ENCODE data around the gene FLRT2.

Gene FLRT2

DNA sequence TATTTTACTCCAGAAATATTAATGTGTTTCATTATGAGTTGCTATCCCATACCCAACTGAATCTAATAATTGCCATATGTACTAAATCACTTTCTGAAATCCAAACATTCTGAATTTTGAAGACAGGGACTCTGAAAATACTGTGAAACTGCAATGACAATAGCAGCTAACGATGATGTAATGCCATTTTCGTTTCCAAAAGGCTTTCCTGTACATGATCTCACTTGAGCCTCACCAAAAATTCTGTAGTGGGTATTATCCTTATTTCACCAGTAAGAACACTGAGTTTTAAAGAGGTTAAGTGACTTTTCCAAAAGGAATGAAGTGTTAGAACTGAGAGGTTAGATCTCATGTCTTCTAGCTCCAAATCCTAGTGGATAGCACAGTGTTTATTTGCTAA is 133.3 kb downstream of the FLRT2 start:
- Histone ChIP-seq H3K4me3 (ENCODE audit: low read length) (no peak overlapping the region), H3K4me2 (ENCODE audit: low read length) (no peak overlapping the region), H3K9me2 (replicated peaks; ENCODE audit: control insufficient read depth, low read length) (no peaks in the 10 kb centered on the region), H3K36me3 (ENCODE audit: control insufficient read depth, low read length) (no peaks in the 10 kb centered on the region), H3K27ac (ENCODE audit: low read depth, low read length) (no peak overlapping the region), H4K20me1 (ENCODE audit: control insufficient read depth, insufficient read depth, low read depth, low read length) (no peaks in the 10 kb centered on the region), H3K4me1 (ENCODE audit: control insufficient read depth, low read length) (no peaks in the 10 kb centered on the region), H3K27me3 (ENCODE audit: control insufficient read depth, low read length) (no peaks in the 10 kb centered on the region), H3F3A (ENCODE audit: control insufficient read depth, insufficient read depth) (no peaks in the 10 kb centered on the region), H3K9me3 (ENCODE audit: control insufficient read depth, insufficient read depth, low read length) (no peaks in the 10 kb centered on the region), H3K79me2 (ENCODE audit: control insufficient read depth, low read length) (no peaks in the 10 kb centered on the region)
- TF ChIP-seq, protein P1, sequence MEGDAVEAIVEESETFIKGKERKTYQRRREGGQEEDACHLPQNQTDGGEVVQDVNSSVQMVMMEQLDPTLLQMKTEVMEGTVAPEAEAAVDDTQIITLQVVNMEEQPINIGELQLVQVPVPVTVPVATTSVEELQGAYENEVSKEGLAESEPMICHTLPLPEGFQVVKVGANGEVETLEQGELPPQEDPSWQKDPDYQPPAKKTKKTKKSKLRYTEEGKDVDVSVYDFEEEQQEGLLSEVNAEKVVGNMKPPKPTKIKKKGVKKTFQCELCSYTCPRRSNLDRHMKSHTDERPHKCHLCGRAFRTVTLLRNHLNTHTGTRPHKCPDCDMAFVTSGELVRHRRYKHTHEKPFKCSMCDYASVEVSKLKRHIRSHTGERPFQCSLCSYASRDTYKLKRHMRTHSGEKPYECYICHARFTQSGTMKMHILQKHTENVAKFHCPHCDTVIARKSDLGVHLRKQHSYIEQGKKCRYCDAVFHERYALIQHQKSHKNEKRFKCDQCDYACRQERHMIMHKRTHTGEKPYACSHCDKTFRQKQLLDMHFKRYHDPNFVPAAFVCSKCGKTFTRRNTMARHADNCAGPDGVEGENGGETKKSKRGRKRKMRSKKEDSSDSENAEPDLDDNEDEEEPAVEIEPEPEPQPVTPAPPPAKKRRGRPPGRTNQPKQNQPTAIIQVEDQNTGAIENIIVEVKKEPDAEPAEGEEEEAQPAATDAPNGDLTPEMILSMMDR (IDR thresholded peaks at IDR 0.05; ENCODE audit: low read depth, low read length, poor library complexity, severe bottlenecking) = no peak
- no peak for TF ChIP-seq EZH2phosphoT487 (IDR thresholded peaks at IDR 0.05; ENCODE audit: borderline replicate concordance, low read length)

DNA sequence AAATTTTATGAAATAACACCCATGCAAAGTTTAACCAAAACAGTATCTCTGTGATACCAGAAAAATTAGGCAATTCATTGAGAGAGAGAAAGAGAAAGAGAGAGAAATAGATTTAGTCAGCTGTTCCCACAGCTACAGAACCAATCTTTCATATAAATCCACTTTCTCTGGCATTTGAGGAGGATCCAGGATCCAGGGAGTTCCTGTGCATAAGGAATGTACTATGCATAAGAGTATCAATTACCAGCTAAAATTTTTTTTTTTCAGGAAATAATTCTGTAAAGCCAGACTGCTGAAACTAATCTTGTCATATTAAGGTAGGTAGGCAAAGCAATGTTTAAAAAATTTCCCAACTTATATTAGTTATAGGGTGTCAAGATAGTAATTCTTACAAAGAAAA is 133.7 kb downstream of the FLRT2 start:
- Histone ChIP-seq H3K4me1 (ENCODE audit: control insufficient read depth, low read length) (no peaks in the 10 kb centered on the region), H3K4me3 (ENCODE audit: low read length) (no peak overlapping the region), H3K4me2 (ENCODE audit: low read length) (no peak overlapping the region), H3K79me2 (ENCODE audit: control insufficient read depth, low read length) (no peaks in the 10 kb centered on the region), H3K9me2 (replicated peaks; ENCODE audit: control insufficient read depth, low read length) (no peaks in the 10 kb centered on the region), H3K9me3 (ENCODE audit: control insufficient read depth, insufficient read depth, low read length) (no peaks in the 10 kb centered on the region), H4K20me1 (ENCODE audit: control insufficient read depth, insufficient read depth, low read depth, low read length) (no peaks in the 10 kb centered on the region), H3K27me3 (ENCODE audit: control insufficient read depth, low read length) (no peaks in the 10 kb centered on the region), H3K36me3 (ENCODE audit: control insufficient read depth, low read length) (no peaks in the 10 kb centered on the region), H3K27ac (ENCODE audit: low read depth, low read length) (no peak overlapping the region), H3F3A (ENCODE audit: control insufficient read depth, insufficient read depth) (no peaks in the 10 kb centered on the region)
- TF ChIP-seq, protein P1 (IDR thresholded peaks at IDR 0.05; ENCODE audit: low read depth, low read length, poor library complexity, severe bottlenecking) = no peak
- no peak for TF ChIP-seq EZH2phosphoT487 (IDR thresholded peaks at IDR 0.05; ENCODE audit: borderline replicate concordance, low read length)

DNA sequence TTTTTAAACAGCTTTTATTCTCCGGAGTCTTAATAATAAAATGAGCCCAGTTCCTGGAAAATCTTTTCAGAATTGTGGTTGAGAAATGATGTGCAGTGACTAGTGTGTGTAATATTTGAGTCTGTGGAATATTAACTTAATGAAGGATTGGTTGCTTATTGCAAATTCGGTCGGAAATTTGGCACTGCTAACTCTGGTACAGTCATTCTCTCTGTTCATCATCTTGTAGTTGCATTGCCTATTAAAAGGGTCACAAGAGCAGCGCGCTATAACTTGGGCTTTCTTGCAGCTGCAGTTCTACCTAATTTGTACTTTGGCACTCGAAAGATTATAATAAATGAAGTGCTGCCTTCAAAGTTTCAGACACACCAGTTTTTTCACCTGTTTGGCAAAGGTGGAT is 146.0 kb downstream of the FLRT2 start:
- no peak overlapping the region for H3K4me3 ChIP-seq (ENCODE audit: low read length)
- no peaks in the 10 kb centered on the region for H3K27me3 ChIP-seq (ENCODE audit: control insufficient read depth, low read length)
- H3K36me3 ChIP-seq (ENCODE audit: control insufficient read depth, low read length) = no peaks in the 10 kb centered on the region
- peaks cover 5% of the 10 kb centered on the region; the same call in 1 of the 2 replicates for H3K9me3 ChIP-seq (ENCODE audit: control insufficient read depth, insufficient read depth, low read length)
- no peaks in the 10 kb centered on the region for H3K4me1 ChIP-seq (ENCODE audit: control insufficient read depth, low read length)
- H3K27ac ChIP-seq (ENCODE audit: low read depth, low read length) = no peak overlapping the region
- no peaks in the 10 kb centered on the region for H4K20me1 ChIP-seq (ENCODE audit: control insufficient read depth, insufficient read depth, low read depth, low read length)
- H3K9me2 ChIP-seq (replicated peaks; ENCODE audit: control insufficient read depth, low read length) = no peaks in the 10 kb centered on the region
- no peak overlapping the region for H3K4me2 ChIP-seq (ENCODE audit: low read length)
- no peaks in the 10 kb centered on the region for H3K79me2 ChIP-seq (ENCODE audit: control insufficient read depth, low read length)
- TF ChIP-seq EZH2phosphoT487 (IDR thresholded peaks at IDR 0.05; ENCODE audit: borderline replicate concordance, low read length) = no peak
- TF ChIP-seq, protein P1 (IDR thresholded peaks at IDR 0.05; ENCODE audit: low read depth, low read length, poor library complexity, severe bottlenecking) = no peak
- no peaks in the 10 kb centered on the region for H3F3A ChIP-seq (ENCODE audit: control insufficient read depth, insufficient read depth)

DNA sequence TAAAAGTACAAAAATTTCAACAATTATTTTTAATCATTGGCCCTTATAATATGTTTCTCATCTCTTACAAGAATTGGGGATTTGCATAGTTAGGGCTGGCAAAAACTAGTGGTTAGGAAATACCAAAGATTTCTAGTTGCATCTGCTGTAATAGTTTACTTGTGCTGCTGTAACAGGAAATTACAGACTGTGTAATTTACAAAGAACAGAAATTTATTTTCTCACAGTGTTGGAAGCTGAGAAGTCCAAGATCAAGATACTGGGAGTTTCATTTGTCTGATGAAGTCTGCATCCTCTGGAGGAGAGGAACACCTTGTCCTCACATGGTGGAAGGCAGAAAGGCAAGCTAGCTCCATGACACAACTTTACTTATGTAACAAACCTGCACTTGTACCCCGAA is 157.0 kb downstream of the FLRT2 start:
- Histone ChIP-seq H3F3A (ENCODE audit: control insufficient read depth, insufficient read depth) (no peaks in the 10 kb centered on the region), H3K27me3 (ENCODE audit: control insufficient read depth, low read length) (no peaks in the 10 kb centered on the region), H3K27ac (ENCODE audit: low read depth, low read length) (no peak overlapping the region), H3K4me2 (ENCODE audit: low read length) (no peak overlapping the region), H3K79me2 (ENCODE audit: control insufficient read depth, low read length) (no peaks in the 10 kb centered on the region), H3K9me2 (replicated peaks; ENCODE audit: control insufficient read depth, low read length) (no peaks in the 10 kb centered on the region), H3K4me1 (ENCODE audit: control insufficient read depth, low read length) (no peaks in the 10 kb centered on the region), H4K20me1 (ENCODE audit: control insufficient read depth, insufficient read depth, low read depth, low read length) (no peaks in the 10 kb centered on the region), H3K4me3 (ENCODE audit: low read length) (no peak overlapping the region), H3K9me3 (ENCODE audit: control insufficient read depth, insufficient read depth, low read length) (no peaks in the 10 kb centered on the region), H3K36me3 (ENCODE audit: control insufficient read depth, low read length) (no peaks in the 10 kb centered on the region)
- TF ChIP-seq, protein P1 (IDR thresholded peaks at IDR 0.05; ENCODE audit: low read depth, low read length, poor library complexity, severe bottlenecking) = no peak
- no peak for TF ChIP-seq EZH2phosphoT487 (IDR thresholded peaks at IDR 0.05; ENCODE audit: borderline replicate concordance, low read length)

Data from DOHH2 (cell line).